Activated gamma-delta T cell treated with Interleukin-2 at 50 U/mL for 16 hours (primary cell): ENCODE results near the gene GAPDH.
"Not testable (repeated sequence)": the region's sequence is repeated elsewhere in the genome, so short reads cannot be mapped to it uniquely, and the experiment has no call there.

Experiments used
- DNase-seq: peaks from one replicate; pipeline ENCODE4 v3.0.0-alpha.2; 2020

GAPDH gene

GRCh38 chr12:6547987-6548386 lies 13.7 kb downstream of the GAPDH start:
- no peak for DNase-seq

- DNase-seq: no peak
These were observed 14.2 kb downstream of the GAPDH start for GRCh38 chr12:6548556-6548955.

DNA sequence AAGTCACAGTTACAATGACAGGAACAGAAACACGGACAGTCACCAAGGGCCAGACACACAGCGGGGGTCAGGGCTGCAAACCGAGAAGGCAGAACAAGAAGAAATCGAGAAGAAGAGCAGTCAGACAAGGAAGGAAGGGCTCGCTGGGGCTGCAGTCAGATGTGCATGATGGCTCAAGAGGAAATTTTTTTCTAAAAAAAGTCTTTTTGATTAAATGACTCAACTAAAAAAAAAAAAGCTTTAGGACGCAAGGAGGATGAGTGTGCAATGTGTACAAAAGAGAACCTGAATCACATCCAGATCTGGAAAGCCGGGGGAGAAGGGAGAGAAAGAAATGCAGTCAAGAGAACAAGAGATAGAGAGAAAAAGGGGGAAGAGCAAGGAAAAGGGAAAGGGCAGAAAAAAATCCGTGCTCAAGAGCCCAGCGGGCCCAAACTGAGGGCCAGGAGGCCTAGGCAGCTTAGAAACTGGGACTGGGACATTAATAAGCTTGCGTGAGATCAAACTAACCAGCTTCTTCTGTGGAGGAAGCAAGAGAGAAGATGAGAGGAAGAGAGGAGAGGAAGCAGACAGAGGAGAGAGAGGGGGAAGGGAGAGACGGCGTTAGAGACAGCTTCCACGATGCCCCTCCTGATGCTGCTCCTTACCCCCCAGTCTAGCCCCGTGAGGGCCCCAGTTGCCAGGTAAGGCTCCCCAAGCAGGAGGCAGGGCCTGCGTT lies 14.8 kb downstream of the GAPDH start:
- no peak for DNase-seq

- DNase-seq: no peak
These were observed 15.4 kb downstream of the GAPDH start for GRCh38 chr12:6549684-6550151.

DNA sequence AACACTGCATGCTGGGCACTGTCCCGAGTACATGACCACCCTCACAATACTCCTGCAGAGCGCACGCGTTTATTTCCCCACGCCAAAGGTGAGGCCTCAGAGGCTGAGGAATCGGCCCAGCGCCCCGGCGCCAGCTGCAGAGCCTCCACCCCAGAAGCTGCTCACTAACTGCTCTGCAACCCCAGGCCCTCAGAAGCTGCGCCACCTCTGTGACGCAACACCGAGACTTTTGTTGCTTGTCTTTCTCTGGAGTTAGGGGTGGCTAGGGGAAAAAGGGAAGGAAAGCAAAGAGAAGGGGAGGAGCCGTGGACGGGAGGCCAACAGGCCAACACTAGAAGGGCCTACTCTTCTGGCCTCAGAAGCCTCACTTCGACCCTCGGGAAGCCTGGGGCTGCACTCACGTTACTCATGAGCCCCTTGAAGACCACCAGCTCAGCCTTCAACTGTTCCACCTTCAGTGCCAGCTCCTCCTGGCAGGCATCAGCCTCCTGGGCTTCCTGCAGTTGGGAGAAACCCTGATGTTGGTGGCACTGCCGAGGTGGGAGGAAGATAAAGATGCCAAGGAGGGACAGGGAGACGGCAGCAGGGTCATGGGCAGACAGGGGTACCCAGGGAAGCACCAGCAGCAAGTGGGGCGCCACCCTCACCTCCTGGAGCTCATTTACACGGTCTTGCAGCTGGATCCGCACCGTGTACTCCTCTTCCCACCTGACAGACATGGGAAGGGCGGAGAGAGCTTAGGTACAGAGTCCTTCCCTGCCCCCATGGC lies 16.2 kb downstream of the GAPDH start:
- no peak for DNase-seq

DNA sequence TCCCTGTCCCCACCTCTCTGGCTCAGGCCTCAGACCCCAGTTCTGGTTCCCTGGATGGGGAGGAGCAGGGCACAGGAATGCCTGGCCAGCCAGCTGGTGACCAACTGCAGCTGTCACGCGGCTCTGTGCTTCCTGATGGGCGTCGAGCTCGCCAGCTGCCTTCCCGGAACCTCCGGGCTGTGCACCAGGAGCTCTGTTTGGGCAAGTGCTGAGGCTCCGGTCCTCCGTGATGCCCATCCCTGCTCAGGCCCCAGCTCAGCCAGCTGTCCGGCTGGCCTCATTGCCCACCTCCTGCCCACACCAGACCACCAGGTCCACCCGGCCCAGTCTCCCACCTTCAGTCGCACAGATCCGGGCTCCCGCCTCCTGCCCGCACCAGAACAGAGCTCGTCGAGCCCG lies 16.7 kb downstream of the GAPDH start:
- no peak for DNase-seq

DNA sequence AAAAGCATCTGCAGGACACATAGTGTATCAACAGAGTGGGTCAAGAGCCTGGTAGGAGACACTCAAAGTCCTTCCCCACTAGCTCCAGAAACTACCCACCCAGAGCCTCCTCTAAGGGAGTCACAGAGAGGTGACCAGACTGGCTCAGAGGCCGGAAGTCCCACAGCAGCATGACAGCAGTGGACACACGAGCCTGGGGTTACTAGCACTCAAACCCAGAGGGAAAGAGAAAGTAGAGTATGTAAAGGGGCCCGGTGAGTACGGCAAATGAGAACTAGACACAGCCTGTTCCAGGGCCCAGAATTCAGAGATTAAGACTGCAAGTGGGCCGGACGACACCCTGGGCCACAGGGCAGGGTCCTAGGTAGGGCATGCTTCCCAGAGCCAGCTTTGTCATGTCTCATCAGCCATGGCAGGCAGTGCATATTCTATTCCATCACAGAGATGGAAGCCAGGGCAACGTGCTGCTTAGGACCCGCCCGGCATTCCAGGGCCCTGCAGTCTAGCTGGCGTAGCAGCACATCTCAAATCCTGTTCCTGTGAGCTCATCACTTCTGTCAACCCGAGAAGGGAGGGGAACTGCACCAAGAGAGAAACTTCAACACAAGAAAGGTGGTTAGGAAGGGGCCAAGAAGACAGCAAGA lies 17.3 kb downstream of the GAPDH start:
- DNase-seq: no peak

- no peak for DNase-seq
These were observed 17.8 kb downstream of the GAPDH start for GRCh38 chr12:6552140-6552551.

DNA sequence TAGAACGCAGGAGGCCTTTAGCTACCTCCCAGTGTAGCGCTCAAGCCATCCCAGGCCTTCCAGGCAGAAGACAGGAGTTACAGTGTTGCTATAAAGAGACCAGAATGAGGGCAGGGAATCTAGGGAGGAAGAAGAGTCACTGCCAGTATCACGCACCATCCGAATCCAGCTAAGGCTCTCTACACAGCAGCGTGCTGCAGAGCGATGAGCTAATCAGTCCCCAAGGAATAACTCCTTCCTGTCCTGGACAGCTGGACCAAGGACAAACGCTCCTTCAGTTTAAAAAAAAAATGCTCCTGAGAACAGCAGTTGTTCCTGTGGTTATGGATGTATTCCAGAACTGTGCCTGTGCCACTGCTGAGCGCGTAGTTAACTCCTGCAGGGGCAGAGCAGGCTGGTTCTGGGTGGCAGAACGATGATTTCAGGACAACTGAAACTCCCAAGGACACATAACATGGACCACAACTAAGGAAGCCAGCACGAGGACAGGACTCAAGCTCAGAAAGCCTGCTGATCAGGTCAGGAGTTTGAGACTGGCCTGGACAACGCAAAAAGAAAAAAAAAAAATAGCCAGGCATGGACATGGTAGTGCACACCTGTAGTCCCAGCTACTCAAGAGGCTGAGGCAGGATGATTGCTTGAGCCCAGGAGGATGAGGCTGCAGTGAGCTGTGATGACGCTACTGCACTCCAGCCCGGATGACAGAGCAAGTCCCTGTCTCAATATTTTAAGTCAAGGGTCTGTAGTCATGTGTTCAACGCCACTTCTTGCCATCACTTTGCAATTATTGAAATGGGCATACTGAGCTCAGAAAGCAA lies 18.9 kb downstream of the GAPDH start:
- DNase-seq: no peak

DNA sequence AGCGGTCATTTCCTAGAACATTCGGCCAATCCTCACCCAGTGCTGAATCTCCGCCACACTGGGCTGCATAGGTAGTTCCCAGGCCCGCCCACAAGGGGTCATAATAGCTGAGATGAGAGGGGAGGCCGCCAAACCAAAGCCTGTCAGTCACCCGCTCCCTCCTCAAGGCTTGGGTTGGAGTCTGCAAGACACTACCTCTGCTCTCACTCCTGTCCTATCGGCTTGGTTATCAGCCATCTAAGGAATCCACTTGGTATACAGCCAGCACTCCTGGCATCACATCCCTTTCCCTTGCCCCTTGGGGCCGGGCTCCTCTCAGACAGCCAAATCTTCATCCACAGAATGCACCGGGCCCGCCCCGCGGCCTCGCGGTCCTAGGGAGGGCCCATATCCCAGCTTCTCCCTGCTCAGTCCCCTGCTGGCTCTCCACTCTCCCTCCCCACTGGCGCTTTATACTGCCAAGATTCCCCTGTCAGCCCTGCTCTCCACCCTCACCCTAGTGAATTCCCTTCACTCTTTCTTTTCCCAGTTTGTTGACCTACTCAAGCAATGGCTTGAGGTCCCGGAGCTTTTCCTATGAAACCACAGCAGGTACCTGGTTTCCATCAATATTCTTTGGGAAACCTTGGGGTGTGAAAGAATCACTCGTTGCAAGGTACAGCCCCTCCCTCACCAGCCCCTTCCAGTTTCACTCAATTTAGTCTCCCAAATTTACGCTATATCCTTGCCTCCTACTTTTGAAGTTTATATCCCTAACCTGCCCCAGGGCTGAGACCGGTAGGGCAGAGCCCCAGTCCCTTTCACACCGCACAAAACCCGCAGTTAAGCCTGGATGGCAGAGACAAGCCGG lies 20.1 kb downstream of the GAPDH start:
- DNase-seq: peak; percentile 74

DNA sequence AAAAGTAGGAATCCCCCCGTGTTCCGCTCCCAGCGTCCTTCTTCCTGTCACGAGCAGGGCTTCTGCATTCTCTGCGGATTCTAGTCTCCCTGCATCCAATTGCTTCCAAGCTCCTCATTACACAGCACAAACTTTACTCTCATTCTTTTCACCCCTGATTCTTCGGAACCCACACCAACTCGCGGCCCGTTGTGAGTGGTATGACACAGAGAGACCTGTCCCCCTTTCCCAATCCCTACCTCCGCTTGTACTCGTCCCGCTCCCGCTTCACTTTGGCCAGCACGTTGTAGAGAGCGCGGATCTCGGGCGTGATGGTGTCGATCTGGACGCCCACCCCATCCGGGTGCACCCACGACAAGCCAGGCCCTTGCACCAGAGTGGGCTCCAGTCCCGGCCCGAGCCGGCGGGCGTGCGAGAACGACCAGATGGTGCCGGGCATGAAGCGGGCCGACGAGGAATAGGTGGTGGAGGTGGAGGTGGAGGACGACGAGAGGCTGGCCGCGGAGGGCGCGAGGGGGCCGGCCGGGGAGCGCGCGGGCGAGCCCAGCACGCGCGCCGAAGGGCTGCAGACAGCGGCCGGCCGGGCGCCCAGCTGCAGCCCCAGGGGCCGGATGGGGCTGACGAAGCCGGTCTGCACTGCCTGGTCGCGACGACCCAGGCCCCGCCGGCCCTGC lies 20.8 kb downstream of the GAPDH start:
- DNase-seq: no peak

DNA sequence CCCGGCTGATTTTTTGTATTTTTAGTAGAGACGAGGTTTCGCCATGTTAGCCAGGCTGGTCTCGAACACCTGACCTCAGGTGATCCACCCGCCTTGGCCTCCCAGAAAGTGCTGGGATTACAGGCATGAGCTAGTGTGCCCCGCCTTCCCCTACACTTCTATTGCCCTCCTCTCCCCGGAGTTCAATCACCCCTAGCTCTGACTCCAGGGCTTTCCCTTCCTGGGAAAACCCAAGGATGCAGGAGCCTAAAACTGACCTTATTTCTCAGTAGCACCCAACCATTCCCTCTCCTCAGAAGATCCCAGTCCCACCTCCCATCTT lies 22.1 kb downstream of the GAPDH start:
- not testable (repeated sequence) for DNase-seq

DNA sequence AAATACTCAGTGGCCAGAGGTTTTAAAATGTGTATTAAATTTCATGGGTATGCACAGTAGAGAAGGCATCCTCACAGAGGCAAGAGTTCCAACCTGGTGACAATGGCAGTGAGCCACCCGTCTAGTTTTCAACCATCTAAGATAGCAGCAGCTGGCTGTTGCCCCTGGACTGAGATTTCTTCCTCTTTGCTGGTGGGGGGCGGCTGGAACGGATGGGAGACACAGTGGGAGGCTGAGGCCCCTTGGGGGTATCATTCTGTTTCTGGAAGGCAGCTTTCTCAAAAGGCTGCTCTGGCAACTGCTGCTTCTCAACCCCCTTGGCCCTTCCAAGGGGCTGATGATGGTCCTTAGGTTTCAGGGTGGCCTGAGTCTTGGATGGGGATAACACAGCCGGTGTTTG lies 22.5 kb downstream of the GAPDH start:
- DNase-seq: no peak

DNA sequence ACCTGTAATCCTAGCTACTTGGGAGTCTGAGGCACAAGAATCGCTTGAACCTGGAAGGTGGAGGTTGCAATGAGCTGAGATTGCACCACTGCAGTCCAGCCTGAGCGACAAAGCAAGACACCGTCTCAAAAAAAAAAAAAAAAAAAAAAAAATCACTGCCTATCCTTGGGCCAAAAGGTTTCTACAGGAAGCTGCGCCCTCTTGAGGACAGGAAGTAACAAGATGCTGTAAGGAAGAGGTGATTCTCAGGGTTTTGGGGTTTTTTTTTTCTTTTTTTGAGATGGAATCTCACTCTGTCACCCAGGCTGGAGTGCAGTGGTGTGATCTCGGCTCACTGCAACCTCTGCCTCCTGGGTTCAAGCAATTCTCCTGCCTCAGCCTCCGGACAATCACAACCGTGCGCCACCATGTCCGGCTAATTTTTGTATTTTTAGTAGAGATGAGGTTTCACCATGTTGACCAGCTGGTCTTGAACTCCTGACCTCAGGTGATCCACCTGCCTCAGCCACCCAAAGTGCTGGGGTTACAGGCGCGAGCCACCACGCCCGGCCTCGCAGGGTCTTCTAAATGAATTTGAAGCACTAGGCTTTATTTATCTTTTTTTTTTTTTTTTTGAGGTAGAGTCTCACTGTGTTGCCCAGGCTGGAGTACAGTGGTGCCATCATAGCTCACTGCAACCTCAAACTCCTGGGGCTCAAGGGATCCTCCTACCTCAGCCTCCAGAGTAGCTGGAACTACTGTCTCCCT lies 23.9 kb downstream of the GAPDH start:
- DNase-seq: peak; percentile 32

DNA sequence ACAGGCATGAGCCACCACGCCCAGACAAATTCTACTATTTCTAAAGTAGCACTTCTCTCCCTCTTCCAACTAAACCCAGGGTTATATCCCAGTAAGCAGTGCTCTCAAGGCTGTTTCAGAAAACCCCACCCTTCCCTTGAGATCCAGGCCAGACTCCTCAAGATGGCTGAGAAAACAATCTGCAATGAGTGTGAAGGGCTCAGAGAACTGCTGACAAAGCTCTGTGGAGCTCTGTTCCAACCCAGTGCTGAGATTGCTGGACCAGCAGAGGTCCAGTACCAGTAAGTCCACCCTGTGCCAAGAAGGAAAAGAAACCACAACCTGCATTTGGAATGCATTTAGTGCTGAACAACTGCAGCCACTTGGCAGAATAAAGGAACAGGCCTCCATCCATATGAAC lies 25.2 kb downstream of the GAPDH start:
- no peak for DNase-seq

- DNase-seq: no peak
These were observed 26.3 kb downstream of the GAPDH start for GRCh38 chr12:6560501-6561205.

DNA sequence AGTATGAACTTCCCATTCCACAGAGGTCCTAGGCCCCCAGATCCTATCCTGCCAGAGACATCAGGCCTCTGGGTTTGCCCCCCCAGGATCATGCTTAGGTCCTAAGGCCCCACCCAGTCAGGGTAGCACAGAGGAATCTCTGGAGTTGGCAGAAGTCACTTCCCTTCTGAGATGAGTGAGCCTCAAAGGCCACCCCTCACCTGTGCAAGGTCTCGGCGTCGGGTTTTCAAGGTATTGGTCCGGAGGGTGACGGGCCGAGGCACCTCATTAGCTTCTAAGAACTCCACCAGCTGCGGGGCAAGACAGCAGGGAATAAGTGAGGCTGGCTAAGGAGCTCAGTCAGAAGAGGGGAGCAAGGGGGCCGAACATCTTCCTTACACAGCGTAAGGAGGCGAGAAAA lies 28.6 kb downstream of the GAPDH start:
- DNase-seq: no peak

DNA sequence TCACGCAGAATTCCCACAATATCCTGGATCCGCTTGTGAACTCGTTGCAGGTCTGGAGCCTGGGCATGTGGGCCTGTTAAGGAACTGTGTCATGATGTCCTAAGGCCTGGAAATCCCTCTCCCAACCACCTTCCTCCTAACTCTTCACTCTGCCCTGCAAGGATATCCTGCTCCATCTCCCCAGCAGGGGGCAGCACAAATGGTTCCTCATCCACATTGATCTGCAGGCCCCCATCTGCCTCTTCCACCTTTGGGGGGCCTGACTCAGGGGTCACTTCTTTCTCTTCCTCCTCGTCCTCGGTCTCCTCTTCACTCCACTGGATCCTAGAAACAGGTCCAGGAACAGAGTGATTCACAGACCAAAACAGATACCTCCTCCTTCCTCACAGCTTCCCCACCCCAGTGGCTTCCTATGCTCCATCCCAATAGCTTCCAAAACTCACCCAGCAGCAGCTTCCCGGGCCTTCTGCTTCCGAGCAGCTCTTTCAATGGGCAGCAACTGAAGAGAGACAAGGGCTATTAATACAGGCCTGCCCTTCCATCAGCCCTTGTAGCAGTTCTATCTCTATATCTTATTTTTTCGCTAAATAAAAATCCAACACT lies 29.2 kb downstream of the GAPDH start:
- peak; percentile 71 for DNase-seq

- DNase-seq: no peak
These were observed 32.9 kb downstream of the GAPDH start for GRCh38 chr12:6567112-6567670.
